WTC11 (cell line): ENCODE measurements around the gene AFF3. TPM values are rescaled to one million over a fixed set of nuclear protein-coding genes. Genes with fewer than 3 reads are reported as not detected.

ENCODE experiments used
- ATAC-seq: fragments of 200-7000 bp; cut with Tn5 transposase; 2 replicates; pipeline ENCODE4 v1.10.0; 2021; ENCODE audit warnings: mild to moderate bottlenecking, moderate library complexity
- CTCF ChIA-PET: fragments of 300-600 bp; sonication (Branson Sonifier 250); formaldehyde crosslinking; loops from one replicate; lab custom pipeline; 2021; ENCODE audit warnings: antibody characterized with exemption; lab: Charles Lee
- POLR2A ChIA-PET: fragments of 350-600 bp; sonication (Branson Sonifier 250); formaldehyde crosslinking; loops from one replicate; lab custom pipeline; 2021; ENCODE audit warnings: antibody characterized with exemption; lab: Charles Lee
- DNase-seq: peaks from one replicate; pipeline ENCODE4 v3.0.0; 2021; ENCODE audit warnings: low spot score
- H3K27ac Mint-ChIP-seq: 2 replicates; pipeline ENCODE4 v1.8.0; 2021; ENCODE audit warnings: mixed read lengths
- H3K27me3 Mint-ChIP-seq: 2 replicates; pipeline ENCODE4 v1.8.0; 2021; ENCODE audit warnings: low read depth, mild to moderate bottlenecking, moderate library complexity, mixed read lengths
- H3K36me3 Mint-ChIP-seq: 2 replicates; pipeline ENCODE4 v1.8.0; 2021; ENCODE audit warnings: mixed read lengths
- H3K4me1 Mint-ChIP-seq: 2 replicates; pipeline ENCODE4 v1.8.0; 2022; ENCODE audit warnings: mixed read lengths
- H3K4me3 Mint-ChIP-seq: 2 replicates; pipeline ENCODE4 v1.8.0; 2021; ENCODE audit warnings: mild to moderate bottlenecking, moderate library complexity, mixed read lengths
- H3K9me3 Mint-ChIP-seq: 2 replicates; pipeline ENCODE4 v1.8.0; 2021; ENCODE audit warnings: mixed read lengths
- ATF1 ChIP-seq: sonication (generic); formaldehyde crosslinking; IDR thresholded peaks from 2 replicates; pipeline ENCODE4 v1.8.1; 2023; ENCODE audit warnings: mild to moderate bottlenecking, moderate library complexity, missing genetic modification reagents
- CREB1 ChIP-seq: sonication (generic); formaldehyde crosslinking; IDR thresholded peaks from 2 replicates; pipeline ENCODE4 v1.8.0; 2023; ENCODE audit warnings: mild to moderate bottlenecking, missing genetic modification reagents
- FOXK1 ChIP-seq: sonication (generic); formaldehyde crosslinking; IDR thresholded peaks from 2 replicates; pipeline ENCODE4 v1.8.0; 2022; ENCODE audit warnings: mild to moderate bottlenecking, moderate library complexity, missing genetic modification reagents
- GABPB1 ChIP-seq: sonication (generic); formaldehyde crosslinking; IDR thresholded peaks from 2 replicates; pipeline ENCODE4 v1.8.1; 2023; ENCODE audit warnings: mild to moderate bottlenecking, missing genetic modification reagents
- JAZF1 ChIP-seq: fragments of 250-450 bp; sonication (Bioruptor Pico); IDR thresholded peaks from 2 replicates; pipeline ENCODE4 v1.9.0; 2021; ENCODE audit warnings: moderate library complexity, mild to moderate bottlenecking, inconsistent platforms
- JUN ChIP-seq: sonication (generic); formaldehyde crosslinking; IDR thresholded peaks from 2 replicates; pipeline ENCODE4 v1.8.0; 2023; ENCODE audit warnings: mild to moderate bottlenecking, missing genetic modification reagents
- KAT7 ChIP-seq: sonication (generic); formaldehyde crosslinking; IDR thresholded peaks from 2 replicates; pipeline ENCODE4 v1.8.1; 2023; ENCODE audit warnings: missing genetic modification reagents, mild to moderate bottlenecking, borderline replicate concordance
- NR3C1 ChIP-seq: sonication (generic); formaldehyde crosslinking; conservative IDR thresholded peaks from 2 replicates; pipeline ENCODE4 v1.8.1; 2023; ENCODE audit warnings: low read depth, mild to moderate bottlenecking, missing genetic modification reagents
- ZNF416 ChIP-seq: fragments of 250-450 bp; sonication (Bioruptor Pico); IDR thresholded peaks from 2 replicates; pipeline ENCODE4 v1.9.0; 2021; ENCODE audit warnings: mild to moderate bottlenecking, inconsistent platforms
- ZNF671 ChIP-seq: fragments of 250-450 bp; sonication (Bioruptor Pico); IDR thresholded peaks from 2 replicates; pipeline ENCODE4 v1.8.0; 2021; ENCODE audit warnings: mild to moderate bottlenecking
- total RNA-seq: library from RNA; stranded (reverse); gene quantifications from 3 replicates; pipeline ENCODE4 v1.2.3, GENCODE V29; 2021
- TF ChIP-seq, protein P1 (sequence below): sonication (generic); formaldehyde crosslinking; IDR thresholded peaks from 2 replicates; pipeline ENCODE4 v1.8.1; 2022; ENCODE audit warnings: low read depth, mild to moderate bottlenecking, moderate library complexity, missing genetic modification reagents, borderline replicate concordance
- TF ChIP-seq, protein P2 (sequence below): sonication (generic); formaldehyde crosslinking; IDR thresholded peaks from 2 replicates; pipeline ENCODE4 v1.8.0; 2023; ENCODE audit warnings: missing genetic modification reagents
- TF ChIP-seq, protein P3 (sequence below): fragments of 250-450 bp; sonication (Bioruptor Pico); IDR thresholded peaks from 2 replicates; pipeline ENCODE4 v1.8.0; 2021; ENCODE audit warnings: mild to moderate bottlenecking
- TF ChIP-seq, protein P4 (sequence below): sonication (generic); formaldehyde crosslinking; IDR thresholded peaks from 2 replicates; pipeline ENCODE4 v1.8.1; 2023; ENCODE audit warnings: mild to moderate bottlenecking, moderate library complexity, missing genetic modification reagents
- TF ChIP-seq, protein P5 (sequence below): fragments of 250-450 bp; sonication (Bioruptor Pico); IDR thresholded peaks from 2 replicates; pipeline ENCODE4 v1.9.0; 2021; ENCODE audit warnings: mild to moderate bottlenecking
- TF ChIP-seq, protein P6 (sequence below): fragments of 250-450 bp; sonication (Bioruptor Pico); IDR thresholded peaks from 2 replicates; pipeline ENCODE4 v1.9.0; 2021; ENCODE audit warnings: moderate library complexity, mild to moderate bottlenecking, inconsistent platforms, borderline replicate concordance
- TF ChIP-seq, protein P7 (sequence below): sonication (generic); formaldehyde crosslinking; IDR thresholded peaks from 2 replicates; pipeline ENCODE4 v1.8.0; 2022; ENCODE audit warnings: mild to moderate bottlenecking, missing genetic modification reagents
- TF ChIP-seq, protein P8 (sequence below): sonication (generic); formaldehyde crosslinking; IDR thresholded peaks from 2 replicates; pipeline ENCODE4 v1.8.0; 2023; ENCODE audit warnings: mild to moderate bottlenecking, missing genetic modification reagents

AFF3 gene
- total RNA-seq, 1 experiment from 2014 or later = 1.2 TPM

DNA sequence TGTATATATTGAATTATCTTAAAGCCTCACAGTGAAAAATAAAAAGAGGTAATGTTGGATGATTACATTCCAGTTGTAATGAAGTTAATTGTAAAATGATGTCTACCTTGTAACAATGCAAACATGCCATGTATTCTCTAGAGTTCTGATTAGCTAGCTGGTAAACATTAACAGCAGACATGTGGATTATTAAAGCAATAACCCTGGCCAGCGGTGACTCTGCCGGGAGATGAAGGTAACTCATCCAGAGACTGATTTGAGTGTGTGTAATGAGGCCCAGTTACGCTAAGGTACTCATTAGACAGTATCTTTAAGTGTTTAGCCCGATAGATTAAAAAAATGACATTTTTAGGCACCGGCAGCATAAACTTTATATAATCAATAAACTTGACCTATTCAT is 573.0 kb downstream of the AFF3 start (continued):
- TF ChIP-seq, protein P1, sequence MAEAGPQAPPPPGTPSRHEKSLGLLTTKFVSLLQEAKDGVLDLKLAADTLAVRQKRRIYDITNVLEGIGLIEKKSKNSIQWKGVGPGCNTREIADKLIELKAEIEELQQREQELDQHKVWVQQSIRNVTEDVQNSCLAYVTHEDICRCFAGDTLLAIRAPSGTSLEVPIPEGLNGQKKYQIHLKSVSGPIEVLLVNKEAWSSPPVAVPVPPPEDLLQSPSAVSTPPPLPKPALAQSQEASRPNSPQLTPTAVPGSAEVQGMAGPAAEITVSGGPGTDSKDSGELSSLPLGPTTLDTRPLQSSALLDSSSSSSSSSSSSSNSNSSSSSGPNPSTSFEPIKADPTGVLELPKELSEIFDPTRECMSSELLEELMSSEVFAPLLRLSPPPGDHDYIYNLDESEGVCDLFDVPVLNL = no peak
- TF ChIP-seq, protein P2, sequence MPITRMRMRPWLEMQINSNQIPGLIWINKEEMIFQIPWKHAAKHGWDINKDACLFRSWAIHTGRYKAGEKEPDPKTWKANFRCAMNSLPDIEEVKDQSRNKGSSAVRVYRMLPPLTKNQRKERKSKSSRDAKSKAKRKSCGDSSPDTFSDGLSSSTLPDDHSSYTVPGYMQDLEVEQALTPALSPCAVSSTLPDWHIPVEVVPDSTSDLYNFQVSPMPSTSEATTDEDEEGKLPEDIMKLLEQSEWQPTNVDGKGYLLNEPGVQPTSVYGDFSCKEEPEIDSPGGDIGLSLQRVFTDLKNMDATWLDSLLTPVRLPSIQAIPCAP (CRISPR knock-in tag) = no peak
- TF ChIP-seq ZNF671 (CRISPR knock-in tag) = no peak
- no peak for TF ChIP-seq GABPB1
- TF ChIP-seq, protein P3, sequence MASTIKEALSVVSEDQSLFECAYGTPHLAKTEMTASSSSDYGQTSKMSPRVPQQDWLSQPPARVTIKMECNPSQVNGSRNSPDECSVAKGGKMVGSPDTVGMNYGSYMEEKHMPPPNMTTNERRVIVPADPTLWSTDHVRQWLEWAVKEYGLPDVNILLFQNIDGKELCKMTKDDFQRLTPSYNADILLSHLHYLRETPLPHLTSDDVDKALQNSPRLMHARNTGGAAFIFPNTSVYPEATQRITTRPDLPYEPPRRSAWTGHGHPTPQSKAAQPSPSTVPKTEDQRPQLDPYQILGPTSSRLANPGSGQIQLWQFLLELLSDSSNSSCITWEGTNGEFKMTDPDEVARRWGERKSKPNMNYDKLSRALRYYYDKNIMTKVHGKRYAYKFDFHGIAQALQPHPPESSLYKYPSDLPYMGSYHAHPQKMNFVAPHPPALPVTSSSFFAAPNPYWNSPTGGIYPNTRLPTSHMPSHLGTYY (CRISPR knock-in tag) = no peak
- TF ChIP-seq, protein P4, sequence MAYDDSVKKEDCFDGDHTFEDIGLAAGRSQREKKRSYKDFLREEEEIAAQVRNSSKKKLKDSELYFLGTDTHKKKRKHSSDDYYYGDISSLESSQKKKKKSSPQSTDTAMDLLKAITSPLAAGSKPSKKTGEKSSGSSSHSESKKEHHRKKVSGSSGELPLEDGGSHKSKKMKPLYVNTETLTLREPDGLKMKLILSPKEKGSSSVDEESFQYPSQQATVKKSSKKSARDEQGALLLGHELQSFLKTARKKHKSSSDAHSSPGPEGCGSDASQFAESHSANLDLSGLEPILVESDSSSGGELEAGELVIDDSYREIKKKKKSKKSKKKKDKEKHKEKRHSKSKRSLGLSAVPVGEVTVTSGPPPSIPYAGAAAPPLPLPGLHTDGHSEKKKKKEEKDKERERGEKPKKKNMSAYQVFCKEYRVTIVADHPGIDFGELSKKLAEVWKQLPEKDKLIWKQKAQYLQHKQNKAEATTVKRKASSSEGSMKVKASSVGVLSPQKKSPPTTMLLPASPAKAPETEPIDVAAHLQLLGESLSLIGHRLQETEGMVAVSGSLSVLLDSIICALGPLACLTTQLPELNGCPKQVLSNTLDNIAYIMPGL (CRISPR knock-in tag) = no peak
- no peak for TF ChIP-seq FOXK1 (CRISPR knock-in tag)
- TF ChIP-seq, protein P5, sequence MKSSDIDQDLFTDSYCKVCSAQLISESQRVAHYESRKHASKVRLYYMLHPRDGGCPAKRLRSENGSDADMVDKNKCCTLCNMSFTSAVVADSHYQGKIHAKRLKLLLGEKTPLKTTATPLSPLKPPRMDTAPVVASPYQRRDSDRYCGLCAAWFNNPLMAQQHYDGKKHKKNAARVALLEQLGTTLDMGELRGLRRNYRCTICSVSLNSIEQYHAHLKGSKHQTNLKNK = no peak

DNA sequence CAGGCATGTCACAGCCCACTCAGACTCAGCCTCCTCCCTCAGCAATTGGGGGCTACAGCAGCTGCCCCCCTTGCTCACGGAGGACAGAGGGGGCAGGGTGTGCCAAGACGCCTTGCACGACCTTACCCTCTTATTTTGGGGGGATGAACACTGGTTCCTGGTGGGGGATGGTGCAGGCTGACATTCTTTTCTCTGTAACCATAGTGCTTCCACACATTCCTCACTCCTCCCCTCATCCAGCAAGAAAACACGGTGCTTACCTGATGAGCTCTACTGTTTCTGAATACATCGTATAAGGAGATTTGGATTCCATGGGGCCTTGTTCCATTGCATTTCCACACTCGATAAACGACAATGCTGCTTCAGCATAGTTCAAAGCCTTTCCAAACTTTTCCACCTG is 577.2 kb downstream of the AFF3 start:
- Mint-ChIP-seq H3K4me3 (no peak overlapping the region), H3K36me3 (no peaks in the 10 kb centered on the region), H3K27ac (no peak overlapping the region; the same call in 1 of the 2 replicates), H3K9me3 (no peaks in the 10 kb centered on the region), H3K4me1 (peaks cover 6% of the 10 kb centered on the region)
- DNase-seq = no peak
- ATAC-seq = peak; percentile 71
- CTCF ChIA-PET = interaction anchor here (0.7 to 1.5 kb wide), 4 partner anchors 50 to 816 kb away, joined by 3 to 6 read pairs (median 4); no protein-coding TSS in a partner anchor
- TF ChIP-seq, protein P6, sequence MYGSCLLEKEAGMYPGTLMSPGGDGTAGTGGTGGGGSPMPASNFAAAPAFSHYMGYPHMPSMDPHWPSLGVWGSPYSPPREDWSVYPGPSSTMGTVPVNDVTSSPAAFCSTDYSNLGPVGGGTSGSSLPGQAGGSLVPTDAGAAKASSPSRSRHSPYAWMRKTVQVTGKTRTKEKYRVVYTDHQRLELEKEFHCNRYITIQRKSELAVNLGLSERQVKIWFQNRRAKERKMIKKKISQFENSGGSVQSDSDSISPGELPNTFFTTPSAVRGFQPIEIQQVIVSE (CRISPR knock-in tag) = no peak
- TF ChIP-seq, protein P7, sequence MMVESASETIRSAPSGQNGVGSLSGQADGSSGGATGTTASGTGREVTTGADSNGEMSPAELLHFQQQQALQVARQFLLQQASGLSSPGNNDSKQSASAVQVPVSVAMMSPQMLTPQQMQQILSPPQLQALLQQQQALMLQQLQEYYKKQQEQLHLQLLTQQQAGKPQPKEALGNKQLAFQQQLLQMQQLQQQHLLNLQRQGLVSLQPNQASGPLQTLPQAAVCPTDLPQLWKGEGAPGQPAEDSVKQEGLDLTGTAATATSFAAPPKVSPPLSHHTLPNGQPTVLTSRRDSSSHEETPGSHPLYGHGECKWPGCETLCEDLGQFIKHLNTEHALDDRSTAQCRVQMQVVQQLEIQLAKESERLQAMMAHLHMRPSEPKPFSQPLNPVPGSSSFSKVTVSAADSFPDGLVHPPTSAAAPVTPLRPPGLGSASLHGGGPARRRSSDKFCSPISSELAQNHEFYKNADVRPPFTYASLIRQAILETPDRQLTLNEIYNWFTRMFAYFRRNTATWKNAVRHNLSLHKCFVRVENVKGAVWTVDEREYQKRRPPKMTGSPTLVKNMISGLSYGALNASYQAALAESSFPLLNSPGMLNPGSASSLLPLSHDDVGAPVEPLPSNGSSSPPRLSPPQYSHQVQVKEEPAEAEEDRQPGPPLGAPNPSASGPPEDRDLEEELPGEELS = no peak
- no peak for TF ChIP-seq ZNF416 (CRISPR knock-in tag)
- TF ChIP-seq, all 79 proteins: peak for 0
- POLR2A ChIA-PET = no interaction called here
- no peaks in the 10 kb centered on the region for H3K27me3 Mint-ChIP-seq

DNA sequence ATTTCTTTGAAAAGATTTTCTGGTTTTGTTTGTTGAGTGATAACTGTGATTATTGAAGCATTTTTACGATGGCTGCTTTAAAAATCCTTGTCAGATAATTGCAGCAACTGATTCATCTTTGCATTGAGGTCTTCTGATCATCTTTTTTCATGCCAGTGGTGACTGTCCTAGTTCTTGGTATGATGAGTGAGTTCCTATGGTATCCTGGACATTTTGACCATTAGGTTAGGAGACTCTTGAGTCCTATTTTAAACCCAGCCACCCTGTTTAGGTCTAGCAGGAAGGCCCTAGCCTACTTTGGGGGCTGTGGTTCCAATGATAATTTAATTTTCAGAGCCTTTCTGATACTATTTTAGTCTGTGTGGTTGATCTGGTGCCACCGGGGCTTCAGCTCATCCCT is 579.9 kb downstream of the AFF3 start:
- Mint-ChIP-seq H3K27me3 (no peaks in the 10 kb centered on the region), H3K27ac (no peak overlapping the region), H3K9me3 (no peaks in the 10 kb centered on the region)
- no peak for DNase-seq
- ATAC-seq = no peak
- TF ChIP-seq, protein P8, sequence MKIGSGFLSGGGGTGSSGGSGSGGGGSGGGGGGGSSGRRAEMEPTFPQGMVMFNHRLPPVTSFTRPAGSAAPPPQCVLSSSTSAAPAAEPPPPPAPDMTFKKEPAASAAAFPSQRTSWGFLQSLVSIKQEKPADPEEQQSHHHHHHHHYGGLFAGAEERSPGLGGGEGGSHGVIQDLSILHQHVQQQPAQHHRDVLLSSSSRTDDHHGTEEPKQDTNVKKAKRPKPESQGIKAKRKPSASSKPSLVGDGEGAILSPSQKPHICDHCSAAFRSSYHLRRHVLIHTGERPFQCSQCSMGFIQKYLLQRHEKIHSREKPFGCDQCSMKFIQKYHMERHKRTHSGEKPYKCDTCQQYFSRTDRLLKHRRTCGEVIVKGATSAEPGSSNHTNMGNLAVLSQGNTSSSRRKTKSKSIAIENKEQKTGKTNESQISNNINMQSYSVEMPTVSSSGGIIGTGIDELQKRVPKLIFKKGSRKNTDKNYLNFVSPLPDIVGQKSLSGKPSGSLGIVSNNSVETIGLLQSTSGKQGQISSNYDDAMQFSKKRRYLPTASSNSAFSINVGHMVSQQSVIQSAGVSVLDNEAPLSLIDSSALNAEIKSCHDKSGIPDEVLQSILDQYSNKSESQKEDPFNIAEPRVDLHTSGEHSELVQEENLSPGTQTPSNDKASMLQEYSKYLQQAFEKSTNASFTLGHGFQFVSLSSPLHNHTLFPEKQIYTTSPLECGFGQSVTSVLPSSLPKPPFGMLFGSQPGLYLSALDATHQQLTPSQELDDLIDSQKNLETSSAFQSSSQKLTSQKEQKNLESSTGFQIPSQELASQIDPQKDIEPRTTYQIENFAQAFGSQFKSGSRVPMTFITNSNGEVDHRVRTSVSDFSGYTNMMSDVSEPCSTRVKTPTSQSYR (CRISPR knock-in tag) = no peak
- TF ChIP-seq JUN = no peak
- no peak for TF ChIP-seq NR3C1 (CRISPR knock-in tag)
- TF ChIP-seq KAT7 (CRISPR knock-in tag) = no peak
- no peak for TF ChIP-seq CREB1 (CRISPR knock-in tag)
- no peak for TF ChIP-seq ATF1 (CRISPR knock-in tag)
- TF ChIP-seq JAZF1 (CRISPR knock-in tag) = no peak
- TF ChIP-seq, all 79 proteins: peak for 0
- Mint-ChIP-seq H3K4me3 (no peak overlapping the region), H3K4me1 (peaks cover 6% of the 10 kb centered on the region), H3K36me3 (no peaks in the 10 kb centered on the region)
- CTCF ChIA-PET = interaction anchor here (2.0 kb wide), 1 partner anchor 698 kb away, joined by 5 read pairs; no protein-coding TSS in a partner anchor
- POLR2A ChIA-PET = no interaction called here
